Upper lobe of right lung (tissue), 1 donor: ENCODE results near the gene NOTCH1. TPM values are rescaled to one million over a fixed set of nuclear protein-coding genes. Genes with fewer than 3 reads are reported as not detected.
"Not testable (repeated sequence)": the region's sequence is repeated elsewhere in the genome, so short reads cannot be mapped to it uniquely, and the experiment has no call there.

Experiments used
- ATAC-seq: fragments of 200-7000 bp; cut with Tn5 transposase; one replicate; pipeline ENCODE4 v1.9.1; 2020; ENCODE audit warnings: mild to moderate bottlenecking, moderate library complexity
- DNase-seq: peaks from one replicate; pipeline ENCODE4 v3.0.0-alpha.2; 2020
- H3K27ac ChIP-seq: fragments of 200-600 bp; one replicate; pipeline ENCODE4 v1.8.0; 2022
- H3K27me3 ChIP-seq: fragments of 200-600 bp; one replicate; pipeline ENCODE4 v1.8.0; 2022; ENCODE audit warnings: mild to moderate bottlenecking
- H3K36me3 ChIP-seq: fragments of 200-600 bp; one replicate; pipeline ENCODE4 v1.8.0; 2022
- H3K4me1 ChIP-seq: fragments of 200-600 bp; one replicate; pipeline ENCODE4 v1.8.0; 2022
- H3K4me3 ChIP-seq: fragments of 200-600 bp; one replicate; pipeline ENCODE4 v1.8.0; 2022; ENCODE audit warnings: mild to moderate bottlenecking
- H3K9me3 ChIP-seq: fragments of 200-600 bp; one replicate; pipeline ENCODE4 v1.8.0; 2022
- intact Hi-C: fragments of 100-400 bp; cut with DNase I; formaldehyde crosslinking; loops from one replicate; pipeline ENCODE4 v1.11.0; 2022
- total RNA-seq: library from RNA; stranded (reverse); fragmentation: NEBNext Ultra II Directional; extraction: Animal tissue kit (Norgen Biotek cat#: 25700); gene quantifications from one replicate; pipeline ENCODE4 v1.2.1, GENCODE V29; 2021
- TF ChIP-seq, protein P1 (sequence below): fragments of 200-600 bp; IDR thresholded peaks from one replicate; pipeline ENCODE4 v1.8.0; 2022; ENCODE audit warnings: antibody characterized with exemption
- donor health status: DM: no; HTN: yes; CAD: no; lungs with severe emphysema.

NOTCH1 gene
- total RNA-seq, 1 donor from 2014 or later = 114 TPM

DNA sequence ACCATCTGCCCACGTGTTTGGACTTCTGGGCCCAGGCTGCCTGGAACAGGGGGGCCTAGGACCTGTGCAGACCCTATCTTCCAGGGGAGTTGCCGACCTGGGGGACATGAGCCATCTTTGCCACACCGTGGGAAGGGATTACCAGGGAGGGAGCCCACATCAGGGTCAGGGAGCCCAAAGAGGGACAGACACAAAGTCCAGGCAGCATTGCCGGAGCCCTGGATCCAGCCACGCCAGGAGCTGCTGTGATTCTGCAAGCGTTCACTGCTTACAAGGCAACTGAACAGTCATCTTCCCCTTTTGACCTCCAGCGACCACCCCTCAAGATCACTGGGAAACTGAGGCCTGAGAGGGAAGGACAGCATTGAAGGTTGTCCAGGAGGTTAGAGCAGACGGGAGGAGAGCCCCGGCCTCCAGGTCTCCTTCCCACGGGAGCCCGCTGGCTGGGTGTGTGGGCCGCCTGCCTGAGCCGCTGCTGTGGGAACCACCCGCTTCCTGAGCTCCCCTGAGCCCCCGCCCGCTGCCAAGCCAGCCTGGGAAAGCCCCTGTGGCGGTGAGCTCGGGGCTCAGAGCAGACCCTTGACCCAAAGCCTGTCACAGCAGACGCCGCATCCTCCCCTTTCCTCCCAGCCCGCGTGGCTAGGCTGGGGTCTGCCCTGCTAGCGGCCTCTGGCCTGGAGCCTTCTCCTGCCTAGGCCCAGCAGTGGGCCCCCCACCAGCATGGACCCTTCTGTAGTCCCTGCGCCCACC lies 17.1 kb upstream of the NOTCH1 start:
- no peak for ATAC-seq
- no peak overlapping the region for H3K4me3 ChIP-seq
- H3K36me3 ChIP-seq = no peaks in the 10 kb centered on the region
- H3K27me3 ChIP-seq = no peaks in the 10 kb centered on the region
- peaks cover 60% of the 10 kb centered on the region for H3K4me1 ChIP-seq
- intact Hi-C loops = no loop called here
- no peaks in the 10 kb centered on the region for H3K9me3 ChIP-seq
- no peak for DNase-seq
- no peak overlapping the region for H3K27ac ChIP-seq
- TF ChIP-seq, protein P1, sequence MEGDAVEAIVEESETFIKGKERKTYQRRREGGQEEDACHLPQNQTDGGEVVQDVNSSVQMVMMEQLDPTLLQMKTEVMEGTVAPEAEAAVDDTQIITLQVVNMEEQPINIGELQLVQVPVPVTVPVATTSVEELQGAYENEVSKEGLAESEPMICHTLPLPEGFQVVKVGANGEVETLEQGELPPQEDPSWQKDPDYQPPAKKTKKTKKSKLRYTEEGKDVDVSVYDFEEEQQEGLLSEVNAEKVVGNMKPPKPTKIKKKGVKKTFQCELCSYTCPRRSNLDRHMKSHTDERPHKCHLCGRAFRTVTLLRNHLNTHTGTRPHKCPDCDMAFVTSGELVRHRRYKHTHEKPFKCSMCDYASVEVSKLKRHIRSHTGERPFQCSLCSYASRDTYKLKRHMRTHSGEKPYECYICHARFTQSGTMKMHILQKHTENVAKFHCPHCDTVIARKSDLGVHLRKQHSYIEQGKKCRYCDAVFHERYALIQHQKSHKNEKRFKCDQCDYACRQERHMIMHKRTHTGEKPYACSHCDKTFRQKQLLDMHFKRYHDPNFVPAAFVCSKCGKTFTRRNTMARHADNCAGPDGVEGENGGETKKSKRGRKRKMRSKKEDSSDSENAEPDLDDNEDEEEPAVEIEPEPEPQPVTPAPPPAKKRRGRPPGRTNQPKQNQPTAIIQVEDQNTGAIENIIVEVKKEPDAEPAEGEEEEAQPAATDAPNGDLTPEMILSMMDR = no peak

DNA sequence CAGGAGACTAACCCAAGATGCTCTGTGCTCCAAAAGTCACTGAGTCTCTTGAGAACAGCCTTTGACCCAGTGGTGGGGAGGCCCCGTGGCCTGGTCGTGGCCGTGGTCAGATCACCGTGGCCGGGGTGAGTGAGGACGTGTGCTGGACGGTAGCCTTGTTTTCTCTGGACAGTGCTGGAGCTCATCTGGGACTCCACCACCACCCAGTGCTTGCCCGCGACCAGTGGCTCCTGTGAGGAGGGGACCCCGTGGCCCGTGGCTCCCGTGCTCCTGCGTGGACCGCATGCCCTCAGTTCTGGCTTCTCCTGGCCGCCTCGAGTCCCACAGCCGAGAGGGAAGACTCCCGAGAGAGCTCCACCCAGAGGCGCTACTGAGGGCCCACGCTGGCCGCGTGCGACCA lies 15.9 kb upstream of the NOTCH1 start:
- Histone ChIP-seq H3K4me1 (peaks cover 62% of the 10 kb centered on the region), H3K27me3 (no peaks in the 10 kb centered on the region), H3K27ac (no peak overlapping the region), H3K4me3 (no peak overlapping the region), H3K36me3 (no peaks in the 10 kb centered on the region), H3K9me3 (no peaks in the 10 kb centered on the region)
- intact Hi-C loops = no loop called here
- ATAC-seq (no peak), DNase-seq (no peak)
- TF ChIP-seq, protein P1 = no peak

DNA sequence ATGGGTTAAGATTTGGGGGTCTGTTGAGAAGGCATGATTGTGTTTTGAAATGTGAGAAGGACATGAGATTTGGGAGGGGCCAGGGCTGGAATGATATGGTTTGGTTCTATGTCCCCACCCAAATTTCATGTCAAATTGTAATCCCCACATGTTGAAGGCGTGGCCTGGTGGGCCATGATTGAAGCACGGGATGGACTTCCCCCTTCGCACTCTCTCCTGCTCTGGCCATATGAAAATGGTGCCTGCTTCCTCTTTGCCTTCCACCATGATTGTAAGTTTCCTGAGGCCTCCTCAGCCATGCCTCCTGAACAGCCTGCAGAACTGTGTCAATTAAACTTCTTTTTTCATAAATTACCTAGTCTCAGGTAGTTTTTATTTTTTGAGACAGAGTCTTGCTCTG lies 14.7 kb upstream of the NOTCH1 start:
- intact Hi-C loops = no loop called here
- ATAC-seq = no peak

DNA sequence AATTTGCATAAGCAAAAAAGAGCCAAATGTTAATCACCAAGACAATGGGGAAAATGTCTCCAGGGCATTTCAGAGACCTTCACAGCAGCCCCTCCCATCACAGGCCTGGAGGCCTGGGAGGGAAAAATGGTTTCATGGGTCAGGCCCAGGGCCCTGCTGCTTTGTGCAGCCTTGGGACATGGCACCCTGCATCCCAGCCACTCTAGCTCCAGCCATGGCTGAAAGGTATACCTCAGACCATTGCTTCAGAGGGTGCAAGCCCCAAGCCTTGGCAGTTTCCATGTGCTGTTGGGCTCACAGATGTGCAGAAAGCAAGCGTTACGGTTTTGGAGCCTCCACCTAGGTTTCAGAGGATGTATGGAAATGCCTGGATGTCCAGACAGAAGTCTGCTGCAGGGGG lies 13.5 kb upstream of the NOTCH1 start:
- H3K27ac ChIP-seq, H3K9me3 ChIP-seq, H3K27me3 ChIP-seq, ATAC-seq, H3K36me3 ChIP-seq, intact Hi-C loops, H3K4me3 ChIP-seq, DNase-seq: not testable (repeated sequence)
- H3K4me1 ChIP-seq = peaks cover 38% of the 10 kb centered on the region

More for the DNA sequence above, 14.7 kb upstream of the NOTCH1 start:
- TF ChIP-seq, protein P1 = no peak
- Histone ChIP-seq H3K4me1 (peaks cover 50% of the 10 kb centered on the region), H3K4me3 (no peak overlapping the region), H3K27ac (no peak overlapping the region), H3K27me3 (no peaks in the 10 kb centered on the region), H3K36me3 (no peaks in the 10 kb centered on the region), H3K9me3 (no peaks in the 10 kb centered on the region)
- no peak for DNase-seq

DNA sequence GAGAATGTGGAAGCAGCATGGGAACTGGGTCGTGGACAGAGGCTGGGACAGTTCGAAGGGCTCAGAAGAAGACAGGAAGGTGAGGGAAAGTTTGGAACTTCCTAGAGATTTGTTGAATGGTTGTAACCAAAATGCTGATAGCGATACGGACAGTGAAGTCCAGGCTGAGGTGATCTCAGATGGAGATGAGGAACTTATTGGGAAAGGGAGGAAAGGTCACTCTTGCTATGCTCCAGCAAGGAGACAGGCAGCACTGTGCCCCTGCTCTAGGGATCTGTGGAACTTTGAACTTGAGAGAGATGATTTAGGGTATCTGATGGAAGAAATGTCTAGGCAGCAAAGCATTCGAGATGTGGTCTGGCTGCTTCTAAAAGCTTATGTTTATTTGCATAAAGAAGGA lies 13.0 kb upstream of the NOTCH1 start:
- intact Hi-C loops, H3K9me3 ChIP-seq, ATAC-seq, H3K4me3 ChIP-seq, H3K27me3 ChIP-seq, H3K36me3 ChIP-seq, DNase-seq: not testable (repeated sequence)
- Histone ChIP-seq H3K4me1 (peaks cover 32% of the 10 kb centered on the region), H3K27ac (peak overlapping the region; percentile 72)

DNA sequence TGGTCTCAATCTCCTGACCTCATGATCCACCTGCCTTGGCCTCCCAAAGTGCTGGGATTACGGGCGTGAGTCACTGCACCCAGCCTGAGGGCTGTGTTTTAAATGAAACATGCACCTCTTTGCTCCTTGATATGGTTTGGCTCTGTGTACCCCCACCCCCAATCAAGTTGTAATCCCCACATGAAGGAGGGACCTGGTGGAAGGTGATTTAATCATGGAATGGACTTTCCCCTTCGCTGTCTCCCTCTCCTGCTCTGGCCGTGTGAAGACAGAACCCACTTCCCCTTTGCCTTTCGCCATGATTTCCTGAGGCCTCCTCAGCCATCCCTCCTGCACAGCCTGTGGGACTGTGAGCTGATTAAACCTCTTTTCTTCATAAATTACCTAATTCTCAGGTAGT lies 12.5 kb upstream of the NOTCH1 start:
- intact Hi-C loops = no loop called here
- Histone ChIP-seq H3K36me3 (no peaks in the 10 kb centered on the region), H3K4me1 (peaks cover 28% of the 10 kb centered on the region), H3K27ac (peak overlapping the region; percentile 72), H3K27me3 (no peaks in the 10 kb centered on the region), H3K9me3 (no peaks in the 10 kb centered on the region), H3K4me3 (no peak overlapping the region)
- TF ChIP-seq, protein P1 = no peak
- ATAC-seq (peak; percentile 50), DNase-seq (no peak)

DNA sequence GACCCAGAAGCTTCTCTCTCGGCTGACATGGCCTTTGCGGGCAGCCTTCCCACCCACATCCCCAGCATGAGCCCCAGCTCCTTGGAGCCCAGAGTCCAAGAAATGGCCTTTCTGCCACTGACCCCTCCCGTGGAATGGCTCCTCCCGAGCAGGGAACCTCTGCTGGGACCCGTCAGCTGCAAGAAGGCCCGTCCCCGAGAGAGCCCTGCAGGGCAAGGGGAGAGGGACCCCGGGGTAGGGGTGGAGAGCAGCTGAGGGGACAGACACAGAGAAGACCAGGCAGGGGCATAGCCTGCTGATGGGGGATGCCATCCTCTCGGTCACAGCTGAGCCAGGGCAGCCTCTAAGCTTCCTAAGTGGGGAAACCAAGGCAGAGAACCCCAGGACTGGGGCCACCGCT lies 11.2 kb upstream of the NOTCH1 start:
- H3K4me1 ChIP-seq = peaks cover 25% of the 10 kb centered on the region
- ATAC-seq (no peak), DNase-seq (no peak)
- H3K27ac ChIP-seq = no peak overlapping the region
- H3K27me3 ChIP-seq = no peaks in the 10 kb centered on the region
- intact Hi-C loops = no loop called here
- TF ChIP-seq, protein P1 = no peak
- no peaks in the 10 kb centered on the region for H3K36me3 ChIP-seq
- H3K4me3 ChIP-seq = no peak overlapping the region
- no peaks in the 10 kb centered on the region for H3K9me3 ChIP-seq
